ENCODE data around the gene LRRK1. TPM values are rescaled to one million over a fixed set of nuclear protein-coding genes. Genes with fewer than 3 reads are reported as not detected.

The LRRK1 gene
- total and polyA plus RNA-seq, 2 of the 4 experiments (the other 2 are of a cell fraction) = 3.0 to 5.8 TPM

- BruUV-seq (replicated peaks) = no TSS peak
- no peaks in the 10 kb centered on the region for H4K20me1 ChIP-seq (ENCODE audit: insufficient read depth, low read length)
- peaks cover 13% of the 10 kb centered on the region for H3K4me1 ChIP-seq (ENCODE audit: control insufficient read depth, insufficient read depth, low read length)
- H4K5ac ChIP-seq (ENCODE audit: low read depth, low read length) = no peak overlapping the region
- H3K9me1 ChIP-seq (ENCODE audit: insufficient read depth, low read length) = peaks cover 7% of the 10 kb centered on the region
- H3K23ac ChIP-seq (ENCODE audit: low read depth, low read length) = no peak overlapping the region
- no peak overlapping the region for H3K56ac ChIP-seq (ENCODE audit: extremely low read depth, insufficient read depth, low read length)
- no peak overlapping the region for H3K4me2 ChIP-seq (ENCODE audit: low read depth, low read length)
- no peak overlapping the region for H2BK20ac ChIP-seq (ENCODE audit: low read depth, low read length)
- no peak overlapping the region for H4K8ac ChIP-seq (ENCODE audit: low read depth in 2 of 2, low read length in 2 of 2)
- H2AK9ac ChIP-seq (replicated peaks; ENCODE audit: low read depth, low read length, poor library complexity) = no peak overlapping the region
- POLR2A ChIA-PET (ENCODE audit: unreplicated experiment) = no interaction called here
- H3K4ac ChIP-seq (ENCODE audit: low read depth, low read length) = no peak overlapping the region
- no peak overlapping the region for H3K18ac ChIP-seq (ENCODE audit: low read depth, low read length)
- no peak overlapping the region for H3K14ac ChIP-seq (replicated peaks; ENCODE audit: low read depth, low read length)
- no peak overlapping the region for H2BK120ac ChIP-seq (ENCODE audit: low read depth, low read length)
- in situ Hi-C loops (cut with MboI; ENCODE audit: low sequenced_read_pairs) = no loop called here
- no peaks in the 10 kb centered on the region for H3K27me3 ChIP-seq (ENCODE audit: control insufficient read depth, insufficient read depth, low read length)
- no peak overlapping the region for H2AK5ac ChIP-seq (ENCODE audit: low read depth, low read length)
- WGBS, 2 experiments (ENCODE audit: extremely low coverage in 2 of 2, insufficient read length in 1 of 2) = 100% methylated on average over 2 of the region's 10 CpGs; no CpG with 5 or more reads in 1 of the 2 experiments
- no peak overlapping the region for H4K91ac ChIP-seq (ENCODE audit: insufficient read depth, low read depth, low read length)
- H3K9me3 ChIP-seq (ENCODE audit: control insufficient read depth, insufficient read depth, low read length) = no peaks in the 10 kb centered on the region
- no peak overlapping the region for H3K9ac ChIP-seq (ENCODE audit: low read depth, low read length)
- CTCF ChIA-PET = interaction anchor here (0.9 kb wide), 1 partner anchor 9 kb away, joined by 3 read pairs; no protein-coding TSS in a partner anchor
- no peaks in the 10 kb centered on the region for H3K36me3 ChIP-seq (ENCODE audit: control insufficient read depth, insufficient read depth, low read length)
- H3K79me1 ChIP-seq (ENCODE audit: low read depth in 1 of 2, low read length in 2 of 2) = no peaks in the 10 kb centered on the region; a peak in 1 of 4 replicates
- no peak overlapping the region for H2AFZ ChIP-seq (replicated peaks; ENCODE audit: low read length, poor library complexity)
- TF ChIP-seq FOS (IDR thresholded peaks at IDR 0.05; ENCODE audit: low read depth, low read length) (no peak), CTCF (conservative IDR thresholded peaks at IDR 0.05; ENCODE audit: low read depth, low read length) (no peak), SMC3 (IDR thresholded peaks at IDR 0.05; ENCODE audit: low read depth, low read length) (no peak), MAZ (IDR thresholded peaks at IDR 0.05; ENCODE audit: borderline replicate concordance, low read depth, low read length) (no peak), BHLHE40 (IDR thresholded peaks at IDR 0.05; ENCODE audit: low read depth, low read length) (no peak), POLR2A (IDR thresholded peaks at IDR 0.05; ENCODE audit: low read depth, low read length) (no peak), MXI1 (IDR thresholded peaks at IDR 0.05; ENCODE audit: borderline replicate concordance, low read depth, low read length) (no peak), USF2 (IDR thresholded peaks at IDR 0.05; ENCODE audit: low read depth, low read length) (no peak), RFX5 (IDR thresholded peaks at IDR 0.05; ENCODE audit: low read depth, low read length) (no peak), CEBPB (IDR thresholded peaks at IDR 0.05; ENCODE audit: low read depth, low read length) (no peak), RAD21 (IDR thresholded peaks at IDR 0.05; ENCODE audit: low read length) (no peak), CHD1 (IDR thresholded peaks at IDR 0.05; ENCODE audit: low read depth, low read length) (no peak), MAFK (IDR thresholded peaks at IDR 0.05; ENCODE audit: low read depth, low read length) (no peak), ELK1 (IDR thresholded peaks at IDR 0.05; ENCODE audit: borderline replicate concordance, low read depth, low read length) (no peak), RCOR1 (IDR thresholded peaks at IDR 0.05; ENCODE audit: insufficient replicate concordance, low read length) (no peak), NFE2L2 (IDR thresholded peaks at IDR 0.05; ENCODE audit: low read depth, low read length) (no peak)
- intact Hi-C loops (cut with micrococcal nuclease) = no loop called here
- H3K27ac ChIP-seq (ENCODE audit: insufficient read depth, low read length) = no peak overlapping the region
- dilution Hi-C loops (cut with HindIII; ENCODE audit: low sequenced_read_pairs, unreplicated experiment) = no loop called here
- DNase-seq (no peak), ATAC-seq (ENCODE audit: low read depth) (no peak)
- H3K4me3 ChIP-seq (ENCODE audit: insufficient read depth, low read depth, low read length) = no peak overlapping the region
- no peak overlapping the region for H2BK5ac ChIP-seq (ENCODE audit: low read depth, low read length, poor library complexity, severe bottlenecking)
- H2BK15ac ChIP-seq (ENCODE audit: low read depth, low read length) = no peak overlapping the region
These were observed 195.0 kb downstream of the LRRK1 start for GRCh38 chr15:101114166-101114565.
